D721Med (cell line): Measurements from ENCODE around the gene POLA1.

Experiments used
- DNase-seq: peaks from one replicate; pipeline ENCODE4 v3.0.0; 2011; ENCODE audit warnings: low spot score; ENCODE audit not compliant: insufficient read length
- FAIRE-seq: peaks from 2 replicates; lab custom pipeline; 2011; peaks lifted over from hg19 to GRCh38; lab: Jason Lieb, UNC
- TF ChIP-seq, protein P1 (sequence below): IDR thresholded peaks from 2 replicates; pipeline ENCODE4 v1.5.1; 2012; ENCODE audit warnings: mild to moderate bottlenecking, control low read depth; ENCODE audit not compliant: insufficient read depth; ENCODE audit errors: missing control alignments

The POLA1 gene

DNA sequence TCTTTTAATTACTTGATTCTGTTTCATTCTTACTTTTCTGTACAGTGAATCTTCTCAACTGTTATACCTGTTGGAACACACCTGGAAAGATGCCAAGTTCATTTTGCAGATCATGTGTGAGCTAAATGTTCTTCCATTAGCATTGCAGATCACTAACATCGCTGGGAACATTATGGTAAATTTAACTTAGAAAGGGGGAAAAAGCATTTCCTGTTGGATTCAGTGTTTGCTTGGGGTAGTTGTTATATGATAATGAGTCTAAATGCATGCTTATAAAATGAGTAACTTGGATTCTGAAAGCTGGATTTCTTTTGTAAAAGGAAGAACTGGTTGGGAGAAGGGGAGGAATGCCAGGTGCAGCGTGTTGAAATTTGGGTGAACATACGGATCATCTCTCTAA lies 47.6 kb downstream of the POLA1 start:
- no peak for FAIRE-seq
- DNase-seq: no peak
- TF ChIP-seq, protein P1, sequence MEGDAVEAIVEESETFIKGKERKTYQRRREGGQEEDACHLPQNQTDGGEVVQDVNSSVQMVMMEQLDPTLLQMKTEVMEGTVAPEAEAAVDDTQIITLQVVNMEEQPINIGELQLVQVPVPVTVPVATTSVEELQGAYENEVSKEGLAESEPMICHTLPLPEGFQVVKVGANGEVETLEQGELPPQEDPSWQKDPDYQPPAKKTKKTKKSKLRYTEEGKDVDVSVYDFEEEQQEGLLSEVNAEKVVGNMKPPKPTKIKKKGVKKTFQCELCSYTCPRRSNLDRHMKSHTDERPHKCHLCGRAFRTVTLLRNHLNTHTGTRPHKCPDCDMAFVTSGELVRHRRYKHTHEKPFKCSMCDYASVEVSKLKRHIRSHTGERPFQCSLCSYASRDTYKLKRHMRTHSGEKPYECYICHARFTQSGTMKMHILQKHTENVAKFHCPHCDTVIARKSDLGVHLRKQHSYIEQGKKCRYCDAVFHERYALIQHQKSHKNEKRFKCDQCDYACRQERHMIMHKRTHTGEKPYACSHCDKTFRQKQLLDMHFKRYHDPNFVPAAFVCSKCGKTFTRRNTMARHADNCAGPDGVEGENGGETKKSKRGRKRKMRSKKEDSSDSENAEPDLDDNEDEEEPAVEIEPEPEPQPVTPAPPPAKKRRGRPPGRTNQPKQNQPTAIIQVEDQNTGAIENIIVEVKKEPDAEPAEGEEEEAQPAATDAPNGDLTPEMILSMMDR: no peak

DNA sequence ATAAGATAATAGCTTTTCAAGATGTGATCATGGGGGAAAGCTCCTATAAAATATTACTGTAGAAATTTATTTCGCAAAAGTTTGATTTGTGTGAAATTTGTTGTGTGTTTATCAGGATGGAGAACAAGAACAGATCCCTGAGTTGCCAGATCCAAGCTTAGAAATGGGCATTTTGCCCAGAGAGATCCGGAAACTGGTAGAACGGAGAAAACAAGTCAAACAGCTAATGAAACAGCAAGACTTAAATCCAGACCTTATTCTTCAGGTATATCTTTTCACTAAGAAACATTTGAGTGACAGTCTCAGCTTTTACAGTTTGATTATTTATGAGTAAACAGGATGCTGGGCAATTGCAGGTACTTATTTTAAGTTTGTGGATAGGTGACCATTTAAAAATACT lies 54.5 kb downstream of the POLA1 start:
- TF ChIP-seq, protein P1: no peak
- DNase-seq: no peak
- no peak for FAIRE-seq

DNA sequence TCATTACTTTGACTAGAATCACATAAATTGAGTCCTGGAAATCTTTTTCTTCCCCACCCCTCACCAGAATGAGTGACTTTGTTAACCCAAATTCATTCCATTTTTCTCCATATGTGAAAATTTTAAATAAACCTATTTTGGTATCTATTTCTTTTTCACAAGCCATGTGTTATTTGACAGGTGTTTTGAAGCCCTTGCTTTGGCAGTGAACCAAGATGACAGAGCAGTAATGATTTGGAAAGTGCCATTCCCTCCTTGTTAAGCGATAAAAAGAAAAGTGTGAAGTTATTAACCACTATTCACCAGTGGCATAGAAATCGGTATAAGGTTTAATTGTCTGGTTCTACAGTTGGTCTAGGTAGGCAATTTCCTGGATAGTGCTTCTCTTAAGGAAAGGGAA lies 66.1 kb downstream of the POLA1 start:
- no peak for DNase-seq
- no peak for FAIRE-seq
- TF ChIP-seq, protein P1: no peak

DNA sequence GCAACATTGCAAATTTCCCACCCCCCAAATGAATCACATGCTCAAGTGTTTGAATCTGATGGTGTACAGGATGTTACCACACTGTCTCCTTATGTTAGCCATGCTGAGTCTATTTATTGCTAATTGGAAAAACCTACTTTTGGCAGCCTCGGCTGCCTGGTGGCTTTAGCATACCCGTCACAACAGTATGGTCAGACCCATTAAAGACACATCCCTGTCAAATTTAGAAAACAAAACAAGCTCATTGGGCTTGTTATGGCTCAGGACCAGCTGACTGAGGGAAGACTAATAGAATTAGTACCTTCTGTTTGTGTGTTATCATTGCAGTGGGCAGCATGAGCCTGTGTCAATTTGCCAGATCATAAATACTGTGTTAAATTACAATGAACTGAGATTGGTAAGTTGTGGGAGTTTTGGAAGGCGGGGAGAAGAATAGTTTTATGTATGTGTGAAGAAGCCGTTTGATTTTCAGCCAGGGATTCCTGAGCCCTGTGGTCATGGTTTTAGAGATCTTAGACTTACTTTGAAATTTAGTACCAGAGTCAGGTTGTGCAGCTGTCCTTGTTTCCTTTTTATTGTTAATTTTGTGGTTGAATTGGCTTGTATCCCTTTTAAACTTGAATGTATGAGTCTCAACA lies 66.8 kb downstream of the POLA1 start:
- TF ChIP-seq, protein P1: no peak
- FAIRE-seq (no peak), DNase-seq (no peak)

DNA sequence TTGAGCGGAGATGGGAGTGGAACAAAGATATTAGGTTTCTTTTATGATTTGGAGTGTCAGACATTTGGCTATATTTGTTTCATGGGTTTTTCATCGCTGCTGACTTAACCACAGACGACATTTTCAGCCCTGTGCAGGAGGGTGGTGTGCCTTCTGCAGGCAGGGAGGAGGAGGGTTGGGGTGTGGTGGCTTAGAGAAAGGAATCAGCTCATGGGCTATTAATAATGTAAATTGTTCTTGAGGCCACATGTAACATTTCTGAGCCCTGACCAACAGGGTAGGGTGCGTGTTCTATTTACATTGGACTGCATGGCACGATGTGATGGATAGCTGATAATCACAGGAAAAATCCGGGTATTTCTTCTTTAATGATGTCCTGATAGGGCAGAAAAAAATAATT lies 67.6 kb downstream of the POLA1 start:
- TF ChIP-seq, protein P1: no peak
- FAIRE-seq (no peak), DNase-seq (no peak)

DNA sequence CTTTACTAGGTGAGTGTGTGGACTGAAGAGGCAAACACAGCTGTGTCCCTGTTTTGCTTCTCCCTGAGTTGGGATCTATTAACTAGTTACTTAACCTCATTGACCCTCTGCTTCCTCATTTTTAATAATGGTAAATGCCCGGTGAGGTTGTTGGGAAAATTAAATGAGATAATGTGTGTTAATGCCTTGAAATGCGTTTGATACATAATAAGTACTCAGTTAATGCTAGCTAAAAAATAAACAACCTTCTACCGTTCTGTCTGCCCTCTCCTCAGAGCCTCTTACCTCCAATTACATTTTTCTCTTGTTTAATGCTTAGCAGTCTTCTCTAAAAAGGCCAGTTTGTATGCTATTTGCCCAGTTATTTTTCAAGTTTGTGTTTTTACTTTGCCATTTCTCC lies 70.3 kb downstream of the POLA1 start:
- DNase-seq: no peak
- no peak for FAIRE-seq
- TF ChIP-seq, protein P1: no peak

DNA sequence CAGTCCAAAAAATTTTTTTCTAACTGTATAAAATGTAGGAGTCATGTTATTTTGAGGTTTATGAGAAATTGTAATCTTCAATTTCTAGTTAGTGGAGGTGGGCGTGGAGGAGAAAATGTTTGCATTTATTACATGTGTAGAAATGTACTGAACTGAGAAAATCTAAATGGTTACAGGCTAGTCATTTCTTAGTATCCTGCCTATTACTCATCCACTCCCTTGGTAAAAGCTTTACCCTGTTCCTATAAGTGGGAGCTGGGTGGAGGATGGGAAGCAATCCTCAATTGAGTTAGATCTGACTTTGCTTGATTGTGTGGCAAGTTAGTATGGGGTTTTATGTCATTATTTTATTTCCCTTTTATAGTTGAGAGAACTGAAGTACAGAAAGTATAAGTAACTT lies 73.8 kb downstream of the POLA1 start:
- DNase-seq (no peak), FAIRE-seq (no peak)
- TF ChIP-seq, protein P1: no peak
